SJSA1 (cell line): ENCODE measurements around the gene TMEM255B. TPM values are rescaled to one million over a fixed set of nuclear protein-coding genes. Genes with fewer than 3 reads are reported as not detected.

Experiments used
- DNase-seq, 2 experiments: peaks; one replicate each; pipeline ENCODE4 v3.0.0-alpha.2; 2015 to 2020; ENCODE audit warnings: low spot score in 2 of 2, low read depth in 1 of 2
- H3K27ac ChIP-seq: fragments of 250-450 bp; sonication (Bioruptor Pico); 2 replicates; pipeline ENCODE4 v1.5.1; 2020; ENCODE audit warnings: mild to moderate bottlenecking, moderate library complexity
- H3K27me3 ChIP-seq: fragments of 250-450 bp; sonication (Bioruptor Pico); replicated peaks from 2 replicates; pipeline ENCODE4 v1.5.1; 2020; ENCODE audit warnings: mild to moderate bottlenecking, moderate library complexity
- H3K36me3 ChIP-seq: fragments of 250-450 bp; sonication (Bioruptor Pico); 2 replicates; pipeline ENCODE4 v1.5.1; 2020; ENCODE audit warnings: mild to moderate bottlenecking
- H3K4me1 ChIP-seq: fragments of 250-450 bp; sonication (Bioruptor Pico); replicated peaks from 2 replicates; pipeline ENCODE4 v1.6.1; 2021; ENCODE audit warnings: mild to moderate bottlenecking
- H3K4me3 ChIP-seq: fragments of 250-450 bp; sonication (Bioruptor Pico); 2 replicates; pipeline ENCODE4 v1.5.1; 2020; ENCODE audit warnings: mild to moderate bottlenecking
- H3K9me3 ChIP-seq: fragments of 250-450 bp; sonication (Bioruptor Pico); replicated peaks from 2 replicates; pipeline ENCODE4 v1.5.1; 2020; ENCODE audit warnings: mild to moderate bottlenecking
- total RNA-seq: library from RNA; depleted of rRNA; stranded (reverse); fragments of >200 nt; shearing (Covaris generic); gene quantifications from 2 replicates; pipeline ENCODE4 v1.2.3, GENCODE V29; 2014

Gene TMEM255B
- total RNA-seq, 1 experiment from 2014 or later, result 1.8 TPM

GRCh38 chr13:113771709-113772331 is 12.8 kb downstream of the TMEM255B start:
- Histone ChIP-seq H3K4me3 (no peak overlapping the region), H3K27me3 (peaks cover 14% of the 10 kb centered on the region)
- DNase-seq, result peak in 1 of 2 experiments; percentile 40

GRCh38 chr13:113774177-113775107 is 15.4 kb downstream of the TMEM255B start:
- H3K4me3 ChIP-seq, result no peak overlapping the region
- 0 out of 2 replicates have a peak, but pooled peaks cover 3% of the 10 kb centered on the region for H3K9me3 ChIP-seq
- H3K27me3 ChIP-seq, result peaks cover 19% of the 10 kb centered on the region; the same call in 1 of the 2 replicates
- H3K4me1 ChIP-seq, result peaks cover 11% of the 10 kb centered on the region
- H3K27ac ChIP-seq, result no peak overlapping the region
- H3K36me3 ChIP-seq, result no peaks in the 10 kb centered on the region
- DNase-seq, result peak in 1 of 2 experiments; percentile 41

More at GRCh38 chr13:113771709-113772331, 12.8 kb downstream of the TMEM255B start:
- Histone ChIP-seq H3K4me1 (peaks cover 11% of the 10 kb centered on the region), H3K9me3 (0 out of 2 replicates have a peak, but pooled peaks cover 3% of the 10 kb centered on the region), H3K36me3 (no peaks in the 10 kb centered on the region), H3K27ac (no peak overlapping the region)

- Histone ChIP-seq H3K36me3 (no peaks in the 10 kb centered on the region), H3K4me1 (peaks cover 11% of the 10 kb centered on the region)
- DNase-seq, result peak in 1 of 2 experiments; percentile 60
Observed at GRCh38 chr13:113775451-113776145, 16.6 kb downstream of the TMEM255B start.

GRCh38 chr13:113776231-113777125 is 17.5 kb downstream of the TMEM255B start:
- Histone ChIP-seq H3K4me1 (peaks cover 11% of the 10 kb centered on the region), H3K4me3 (no peak overlapping the region), H3K9me3 (0 out of 2 replicates have a peak, but pooled peaks cover 3% of the 10 kb centered on the region), H3K27me3 (peaks cover 36% of the 10 kb centered on the region), H3K27ac (no peak overlapping the region), H3K36me3 (no peaks in the 10 kb centered on the region)
- DNase-seq, result peak in 1 of 2 experiments; percentile 62

More at GRCh38 chr13:113775451-113776145, 16.6 kb downstream of the TMEM255B start:
- Histone ChIP-seq H3K9me3 (0 out of 2 replicates have a peak, but pooled peaks cover 3% of the 10 kb centered on the region), H3K27me3 (peaks cover 28% of the 10 kb centered on the region), H3K4me3 (no peak overlapping the region), H3K27ac (no peak overlapping the region)

- Histone ChIP-seq H3K9me3 (0 out of 2 replicates have a peak, but pooled peaks cover 3% of the 10 kb centered on the region), H3K4me1 (peaks cover 8% of the 10 kb centered on the region; the same call in 1 of the 2 replicates), H3K27ac (no peak overlapping the region), H3K27me3 (peaks cover 43% of the 10 kb centered on the region), H3K4me3 (no peak overlapping the region), H3K36me3 (no peaks in the 10 kb centered on the region)
- peak in 1 of 2 experiments; percentile 68 for DNase-seq
Observed at GRCh38 chr13:113777311-113778260, 18.6 kb downstream of the TMEM255B start.

GRCh38 chr13:113781571-113781970 is 22.5 kb downstream of the TMEM255B start:
- Histone ChIP-seq H3K27me3 (peaks cover 41% of the 10 kb centered on the region), H3K4me1 (peaks cover 19% of the 10 kb centered on the region), H3K27ac (no peak overlapping the region), H3K36me3 (no peaks in the 10 kb centered on the region), H3K4me3 (no peak overlapping the region), H3K9me3 (no peaks in the 10 kb centered on the region; the same call in 1 of the 2 replicates)
- DNase-seq, result no peak

GRCh38 chr13:113782472-113782871 is 23.4 kb downstream of the TMEM255B start:
- Histone ChIP-seq H3K27ac (no peak overlapping the region), H3K4me3 (no peak overlapping the region), H3K27me3 (peaks cover 34% of the 10 kb centered on the region), H3K9me3 (no peaks in the 10 kb centered on the region; the same call in 1 of the 2 replicates), H3K4me1 (peaks cover 19% of the 10 kb centered on the region), H3K36me3 (no peaks in the 10 kb centered on the region)
- DNase-seq, result peak in 1 of 2 experiments; percentile 55

GRCh38 chr13:113783200-113783881 is 24.3 kb downstream of the TMEM255B start:
- H3K9me3 ChIP-seq, result no peaks in the 10 kb centered on the region; the same call in 1 of the 2 replicates
- H3K4me3 ChIP-seq, result no peak overlapping the region
- peaks cover 19% of the 10 kb centered on the region for H3K4me1 ChIP-seq
- H3K27ac ChIP-seq, result no peak overlapping the region
- peak in 1 of 2 experiments; percentile 50 for DNase-seq
- no peaks in the 10 kb centered on the region for H3K36me3 ChIP-seq
- peaks cover 28% of the 10 kb centered on the region for H3K27me3 ChIP-seq

- H3K27me3 ChIP-seq, result peaks cover 24% of the 10 kb centered on the region
- peak in 1 of 2 experiments; percentile 52 for DNase-seq
- no peak overlapping the region for H3K27ac ChIP-seq
- no peak overlapping the region for H3K4me3 ChIP-seq
- H3K9me3 ChIP-seq, result no peaks in the 10 kb centered on the region; the same call in 1 of the 2 replicates
- H3K36me3 ChIP-seq, result no peaks in the 10 kb centered on the region
- peaks cover 19% of the 10 kb centered on the region for H3K4me1 ChIP-seq
Observed at GRCh38 chr13:113783966-113784644, 25.1 kb downstream of the TMEM255B start.

GRCh38 chr13:113784645-113785024 is 25.6 kb downstream of the TMEM255B start:
- Histone ChIP-seq H3K9me3 (no peaks in the 10 kb centered on the region; the same call in 1 of the 2 replicates), H3K36me3 (no peaks in the 10 kb centered on the region), H3K27ac (no peak overlapping the region), H3K27me3 (peaks cover 24% of the 10 kb centered on the region), H3K4me3 (no peak overlapping the region), H3K4me1 (peaks cover 19% of the 10 kb centered on the region)
- DNase-seq, result peak in 1 of 2 experiments; percentile 43
